HEK293 (cell line): ENCODE measurements around the gene WFDC1.

ENCODE experiments used
- AEBP2 ChIP-seq: fragments of 450-650 bp; formaldehyde crosslinking; IDR thresholded peaks from 2 replicates; pipeline ENCODE4 v1.5.1; 2016; ENCODE audit warnings: missing biosample characterization, missing genetic modification characterization, borderline replicate concordance
- CTCF ChIP-seq: fragments of 450-650 bp; formaldehyde crosslinking; IDR thresholded peaks from 2 replicates; pipeline ENCODE4 v1.5.1; 2016; ENCODE audit warnings: missing biosample characterization, missing genetic modification characterization
- ELK4 ChIP-seq: IDR thresholded peaks from 2 replicates; pipeline ENCODE4 v1.6.1; 2011; ENCODE audit warnings: mild to moderate bottlenecking, low read depth, low read length, borderline replicate concordance
- HOXA7 ChIP-seq: sonication (generic); formaldehyde crosslinking; IDR thresholded peaks from 2 replicates; pipeline ENCODE4 v1.8.1; 2022; ENCODE audit warnings: missing genetic modification reagents, borderline replicate concordance
- ZNF423 ChIP-seq: fragments of 450-650 bp; formaldehyde crosslinking; IDR thresholded peaks from 2 replicates; pipeline ENCODE4 v1.5.1; 2016; ENCODE audit warnings: missing biosample characterization, missing genetic modification characterization
- ZNF510 ChIP-seq: fragments of 450-650 bp; formaldehyde crosslinking; IDR thresholded peaks from 2 replicates; pipeline ENCODE4 v1.5.1; 2018; ENCODE audit warnings: mild to moderate bottlenecking, missing genetic modification characterization, missing biosample characterization; ENCODE audit not compliant: insufficient replicate concordance
- ZNF558 ChIP-seq: fragments of 450-650 bp; formaldehyde crosslinking; IDR thresholded peaks from 2 replicates; pipeline ENCODE4 v1.5.1; 2016; ENCODE audit warnings: missing biosample characterization, missing genetic modification characterization
- ZNF843 ChIP-seq: fragments of 450-650 bp; formaldehyde crosslinking; IDR thresholded peaks from 2 replicates; pipeline ENCODE4 v1.5.1; 2016; ENCODE audit warnings: missing biosample characterization, missing genetic modification characterization

DNA sequence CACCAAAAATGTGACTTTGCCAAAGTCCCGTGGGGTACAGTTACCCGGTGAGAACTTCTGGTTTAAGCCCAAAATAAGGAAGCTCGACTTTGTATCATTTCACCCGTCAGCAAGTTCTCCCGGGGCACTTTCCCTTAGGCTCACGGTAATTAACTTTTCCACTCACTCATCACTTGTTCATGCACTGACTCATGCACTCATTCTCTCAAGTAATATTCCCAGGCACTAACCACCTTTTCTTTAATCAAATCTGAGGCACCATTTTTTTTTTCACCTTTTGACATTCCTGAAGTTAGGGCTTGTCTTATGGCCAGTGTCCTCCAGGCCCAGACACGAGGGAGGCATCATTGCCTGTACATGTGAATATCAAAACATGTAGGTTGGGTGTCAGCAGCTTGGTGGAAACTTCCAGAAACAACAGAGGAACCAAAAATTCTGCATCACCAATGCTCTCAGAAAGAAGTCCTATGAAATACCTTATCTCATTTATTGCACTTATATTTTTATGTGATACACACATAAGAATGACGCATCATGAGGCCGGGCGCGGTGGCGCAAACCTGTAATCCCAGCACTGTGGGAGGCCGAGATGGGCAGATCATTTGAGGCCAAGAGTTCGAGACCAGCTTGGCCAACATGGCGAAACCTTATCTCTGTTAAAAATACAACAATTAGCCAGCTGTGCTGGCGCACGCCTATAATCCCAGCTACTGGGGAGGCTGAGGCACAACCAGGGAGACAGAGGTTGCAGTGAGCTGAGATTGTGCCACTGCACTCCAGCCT is 37.5 kb downstream of the WFDC1 start:
- TF ChIP-seq ZNF510 (tag by site-specific recombination) (no peak), CTCF (tag by site-specific recombination) (no peak), ZNF423 (tag by site-specific recombination) (no peak), ZNF843 (no peak), ELK4 (no peak), AEBP2 (tag by site-specific recombination) (no peak), HOXA7 (CRISPR knock-in tag) (no peak), ZNF558 (tag by site-specific recombination) (no peak)
